Loucy (cell line): ENCODE data around the gene CSRNP2.

ENCODE experiments used
- H2AFZ ChIP-seq: fragments of 200-600 bp; sonication (generic); 2 replicates; pipeline ENCODE4 v1.6.0; 2016; ENCODE audit warnings: antibody characterized with exemption, mild to moderate bottlenecking, low read length, moderate library complexity
- H3F3A ChIP-seq: fragments of 200-600 bp; 2 replicates; pipeline ENCODE4 v1.6.0; 2016; ENCODE audit warnings: antibody characterized with exemption, low read depth, mild to moderate bottlenecking
- H3K27me3 ChIP-seq: fragments of 200-600 bp; sonication (generic); 2 replicates; pipeline ENCODE4 v1.6.1; 2014; ENCODE audit warnings: low read length, mild to moderate bottlenecking; ENCODE audit not compliant: insufficient read depth, poor library complexity, severe bottlenecking
- H3K36me3 ChIP-seq: fragments of 200-600 bp; sonication (generic); 2 replicates; pipeline ENCODE4 v1.6.1; 2016; ENCODE audit warnings: low read length; ENCODE audit not compliant: insufficient read depth
- H3K4me1 ChIP-seq: fragments of 200-600 bp; sonication (generic); 2 replicates; pipeline ENCODE4 v1.5.1; 2014; ENCODE audit warnings: low read length, mild to moderate bottlenecking; ENCODE audit not compliant: insufficient read depth, poor library complexity, severe bottlenecking
- H3K4me2 ChIP-seq: fragments of 200-600 bp; sonication (generic); 2 replicates; pipeline ENCODE4 v1.6.0; 2014; ENCODE audit warnings: antibody characterized with exemption, low read length, low read depth, mild to moderate bottlenecking; ENCODE audit not compliant: poor library complexity, severe bottlenecking
- H3K4me3 ChIP-seq: fragments of 200-600 bp; sonication (generic); 2 replicates; pipeline ENCODE4 v1.5.1; 2014; ENCODE audit warnings: low read length, mild to moderate bottlenecking, mixed read lengths; ENCODE audit not compliant: poor library complexity, severe bottlenecking
- H3K79me2 ChIP-seq: fragments of 200-600 bp; sonication (generic); 2 replicates; pipeline ENCODE4 v1.6.1; 2014; ENCODE audit warnings: low read length; ENCODE audit not compliant: insufficient read depth
- H3K9ac ChIP-seq: fragments of 200-600 bp; sonication (generic); 2 replicates; pipeline ENCODE4 v1.6.0; 2014; ENCODE audit warnings: mild to moderate bottlenecking, low read depth, low read length, moderate library complexity; ENCODE audit not compliant: poor library complexity, severe bottlenecking
- H3K9me2 ChIP-seq: fragments of 200-600 bp; sonication (generic); replicated peaks from 2 replicates; pipeline ENCODE4 v1.6.1; 2016; ENCODE audit warnings: low read depth, low read length, mixed read lengths
- H3K9me3 ChIP-seq: fragments of 200-600 bp; sonication (generic); 2 replicates; pipeline ENCODE4 v1.6.1; 2014; ENCODE audit warnings: mild to moderate bottlenecking, antibody characterized with exemption, low read length, low read depth; ENCODE audit not compliant: insufficient read depth
- H4K20me1 ChIP-seq: fragments of 200-600 bp; sonication (generic); 2 replicates; pipeline ENCODE4 v1.6.0; 2014; ENCODE audit warnings: antibody characterized with exemption, low read length, mild to moderate bottlenecking; ENCODE audit not compliant: insufficient read depth, poor library complexity, severe bottlenecking
- EZH2phosphoT487 ChIP-seq: fragments of 200-600 bp; IDR thresholded peaks from 2 replicates; pipeline ENCODE4 v1.6.1; 2018; ENCODE audit warnings: antibody characterized with exemption, mild to moderate bottlenecking, moderate library complexity, borderline replicate concordance
- TF ChIP-seq, protein P1 (sequence below): fragments of 200-600 bp; sonication (generic); conservative IDR thresholded peaks from 2 replicates; pipeline ENCODE4 v1.5.1; 2014; ENCODE audit warnings: mild to moderate bottlenecking, antibody characterized with exemption, low read length

CSRNP2 gene

DNA sequence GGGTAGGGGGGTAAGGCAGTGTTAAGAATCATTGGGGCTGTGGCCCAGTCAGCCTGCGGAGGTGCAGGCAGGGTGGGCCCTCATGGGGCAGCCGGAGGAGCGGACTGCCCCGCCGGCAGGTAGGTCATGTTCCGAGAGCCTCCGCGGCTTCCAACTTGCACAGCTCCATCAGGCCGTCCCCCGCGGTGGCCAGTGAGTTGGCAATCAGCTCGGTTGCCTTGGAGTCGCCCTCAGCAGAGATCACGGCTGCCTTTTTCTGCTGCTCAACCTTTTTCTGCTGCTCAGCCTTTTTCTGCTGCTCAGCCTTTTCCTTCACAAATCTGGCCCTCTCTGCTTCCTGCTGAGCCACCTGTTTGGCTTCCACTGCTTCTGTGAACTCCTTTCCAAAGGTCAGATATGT, 41.1 kb upstream of the CSRNP2 start:
- Histone ChIP-seq H3K36me3 (no peaks in the 10 kb centered on the region), H3K9me2 (no peaks in the 10 kb centered on the region), H3K4me1 (no peaks in the 10 kb centered on the region), H2AFZ (no peak overlapping the region), H3F3A (no peaks in the 10 kb centered on the region), H3K27me3 (no peaks in the 10 kb centered on the region), H4K20me1 (no peaks in the 10 kb centered on the region), H3K9ac (no peak overlapping the region), H3K4me3 (no peak overlapping the region), H3K9me3 (no peaks in the 10 kb centered on the region), H3K4me2 (no peak overlapping the region), H3K79me2 (no peaks in the 10 kb centered on the region)
- TF ChIP-seq, protein P1, sequence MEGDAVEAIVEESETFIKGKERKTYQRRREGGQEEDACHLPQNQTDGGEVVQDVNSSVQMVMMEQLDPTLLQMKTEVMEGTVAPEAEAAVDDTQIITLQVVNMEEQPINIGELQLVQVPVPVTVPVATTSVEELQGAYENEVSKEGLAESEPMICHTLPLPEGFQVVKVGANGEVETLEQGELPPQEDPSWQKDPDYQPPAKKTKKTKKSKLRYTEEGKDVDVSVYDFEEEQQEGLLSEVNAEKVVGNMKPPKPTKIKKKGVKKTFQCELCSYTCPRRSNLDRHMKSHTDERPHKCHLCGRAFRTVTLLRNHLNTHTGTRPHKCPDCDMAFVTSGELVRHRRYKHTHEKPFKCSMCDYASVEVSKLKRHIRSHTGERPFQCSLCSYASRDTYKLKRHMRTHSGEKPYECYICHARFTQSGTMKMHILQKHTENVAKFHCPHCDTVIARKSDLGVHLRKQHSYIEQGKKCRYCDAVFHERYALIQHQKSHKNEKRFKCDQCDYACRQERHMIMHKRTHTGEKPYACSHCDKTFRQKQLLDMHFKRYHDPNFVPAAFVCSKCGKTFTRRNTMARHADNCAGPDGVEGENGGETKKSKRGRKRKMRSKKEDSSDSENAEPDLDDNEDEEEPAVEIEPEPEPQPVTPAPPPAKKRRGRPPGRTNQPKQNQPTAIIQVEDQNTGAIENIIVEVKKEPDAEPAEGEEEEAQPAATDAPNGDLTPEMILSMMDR: no peak
- no peak for TF ChIP-seq EZH2phosphoT487

GRCh38 chr12:51122844-51123243, 39.4 kb upstream of the CSRNP2 start:
- Histone ChIP-seq H2AFZ (peak overlapping the region; percentile 74), H3K9me2 (no peaks in the 10 kb centered on the region), H3K79me2 (no peaks in the 10 kb centered on the region), H3F3A (no peaks in the 10 kb centered on the region), H3K4me2 (no peak overlapping the region), H3K9me3 (no peaks in the 10 kb centered on the region), H4K20me1 (no peaks in the 10 kb centered on the region), H3K9ac (no peak overlapping the region), H3K27me3 (no peaks in the 10 kb centered on the region), H3K4me1 (no peaks in the 10 kb centered on the region), H3K36me3 (no peaks in the 10 kb centered on the region), H3K4me3 (no peak overlapping the region)
- TF ChIP-seq, protein P1: no peak
- TF ChIP-seq EZH2phosphoT487: no peak

DNA sequence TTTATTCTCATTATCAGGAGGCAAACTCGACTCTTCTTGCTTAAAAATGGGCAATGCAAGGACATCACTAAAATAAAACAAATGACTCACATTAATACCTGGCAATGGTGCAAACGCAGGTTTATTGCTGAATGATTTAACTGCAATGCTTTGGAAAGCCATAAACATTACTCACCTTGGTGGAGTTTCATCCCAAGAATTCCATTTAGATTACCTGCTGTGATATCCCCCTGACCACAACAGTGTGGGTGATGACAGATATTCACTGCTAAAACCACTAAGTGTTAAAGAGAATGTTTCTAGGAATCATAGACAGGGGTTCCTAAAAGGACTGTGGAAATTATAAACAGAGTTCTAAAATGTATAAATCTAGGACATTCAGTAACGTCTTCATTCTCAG, 35.3 kb upstream of the CSRNP2 start:
- H3K9ac ChIP-seq: no peak overlapping the region
- H3F3A ChIP-seq: no peaks in the 10 kb centered on the region
- TF ChIP-seq, protein P1: no peak
- TF ChIP-seq EZH2phosphoT487: no peak

More for the DNA sequence above, 35.3 kb upstream of the CSRNP2 start:
- Histone ChIP-seq H2AFZ (no peak overlapping the region), H3K4me1 (no peaks in the 10 kb centered on the region), H3K9me2 (no peaks in the 10 kb centered on the region), H3K9me3 (no peaks in the 10 kb centered on the region), H3K79me2 (no peaks in the 10 kb centered on the region), H3K27me3 (no peaks in the 10 kb centered on the region), H3K4me3 (no peak overlapping the region), H4K20me1 (no peaks in the 10 kb centered on the region), H3K4me2 (no peak overlapping the region), H3K36me3 (no peaks in the 10 kb centered on the region)
